Loucy (cell line): ENCODE measurements around the gene PCK1.

ENCODE experiments used
- CTCF ChIP-seq: fragments of 200-600 bp; sonication (generic); conservative IDR thresholded peaks from 2 replicates; pipeline ENCODE4 v1.5.1; 2014; ENCODE audit warnings: mild to moderate bottlenecking, antibody characterized with exemption, low read length
- EZH2phosphoT487 ChIP-seq: fragments of 200-600 bp; IDR thresholded peaks from 2 replicates; pipeline ENCODE4 v1.6.1; 2018; ENCODE audit warnings: antibody characterized with exemption, mild to moderate bottlenecking, moderate library complexity, borderline replicate concordance

- no peak for TF ChIP-seq CTCF
- no peak for TF ChIP-seq EZH2phosphoT487
Measured at GRCh38 chr20:57564180-57564802, 3.4 kb downstream of the PCK1 start.
